Measurements from ENCODE around the gene SAMD11.

The SAMD11 gene

DNA sequence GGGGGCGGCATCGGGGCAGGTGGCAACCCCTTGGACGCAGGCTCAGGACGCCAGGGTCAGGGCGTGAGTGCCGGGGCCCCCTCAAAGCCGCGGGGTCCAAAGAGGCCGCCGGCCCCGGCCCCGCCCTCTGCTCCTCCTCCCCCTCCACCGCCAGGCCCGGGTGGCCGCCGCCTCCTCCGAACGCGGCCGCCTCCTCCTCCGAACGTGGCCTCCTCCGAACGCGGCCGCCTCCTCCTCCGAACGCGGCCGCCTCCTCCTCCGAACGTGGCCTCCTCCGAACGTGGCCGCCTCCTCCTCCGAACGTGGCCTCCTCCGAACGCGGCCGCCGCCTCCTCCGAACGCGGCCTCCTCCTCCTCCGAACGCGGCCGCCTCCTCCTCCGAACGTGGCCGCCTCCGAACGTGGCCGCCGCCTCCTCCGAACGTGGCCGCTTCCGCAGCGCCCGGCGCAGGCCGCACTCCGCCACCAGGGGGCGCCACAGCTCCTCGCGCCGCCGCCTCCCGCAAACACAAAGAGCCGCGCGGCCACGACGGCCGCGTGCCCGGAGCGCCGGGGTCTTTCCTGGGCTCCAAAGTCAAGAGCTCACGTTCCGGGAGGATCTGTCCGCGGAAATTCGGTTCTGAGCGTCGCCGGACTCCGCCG, 19.3 kb upstream of the SAMD11 start:
- DNase-seq (ENCODE audit: low spot score) = peak; percentile 40

DNA sequence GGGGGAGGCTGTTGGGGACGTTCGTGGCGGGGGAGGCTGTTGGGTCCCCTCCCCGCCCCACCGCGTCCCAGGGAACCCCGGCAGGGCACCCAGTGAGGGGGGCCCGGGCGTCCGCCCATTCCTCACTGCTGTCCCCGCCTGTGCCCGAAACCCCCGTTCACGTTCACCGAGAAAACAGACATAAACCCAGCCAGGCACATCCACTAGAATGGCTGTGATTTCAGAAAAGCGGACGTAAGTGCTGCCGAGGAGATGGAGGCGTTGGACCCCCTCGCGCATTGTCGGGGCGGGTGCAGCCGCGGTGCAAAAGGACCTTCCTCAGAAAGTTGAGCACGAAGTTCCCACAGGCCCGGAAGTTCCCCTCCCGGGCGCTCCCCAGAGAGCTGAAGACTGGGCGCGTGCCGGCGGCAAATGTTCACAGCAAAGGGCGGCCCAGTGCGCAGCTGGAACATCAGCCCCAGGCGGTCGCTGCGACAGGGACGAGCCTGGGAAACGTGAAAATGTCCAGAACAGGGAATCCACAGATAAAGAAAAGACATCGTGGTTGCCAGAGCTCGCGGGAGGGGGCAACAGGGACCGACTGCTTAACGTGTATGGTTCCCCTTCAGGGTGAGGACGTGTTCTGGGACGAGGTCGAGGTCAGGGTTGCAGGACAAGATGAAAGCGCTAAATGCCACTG, 18.5 kb upstream of the SAMD11 start:
- no peak for DNase-seq (ENCODE audit: low spot score)

DNA sequence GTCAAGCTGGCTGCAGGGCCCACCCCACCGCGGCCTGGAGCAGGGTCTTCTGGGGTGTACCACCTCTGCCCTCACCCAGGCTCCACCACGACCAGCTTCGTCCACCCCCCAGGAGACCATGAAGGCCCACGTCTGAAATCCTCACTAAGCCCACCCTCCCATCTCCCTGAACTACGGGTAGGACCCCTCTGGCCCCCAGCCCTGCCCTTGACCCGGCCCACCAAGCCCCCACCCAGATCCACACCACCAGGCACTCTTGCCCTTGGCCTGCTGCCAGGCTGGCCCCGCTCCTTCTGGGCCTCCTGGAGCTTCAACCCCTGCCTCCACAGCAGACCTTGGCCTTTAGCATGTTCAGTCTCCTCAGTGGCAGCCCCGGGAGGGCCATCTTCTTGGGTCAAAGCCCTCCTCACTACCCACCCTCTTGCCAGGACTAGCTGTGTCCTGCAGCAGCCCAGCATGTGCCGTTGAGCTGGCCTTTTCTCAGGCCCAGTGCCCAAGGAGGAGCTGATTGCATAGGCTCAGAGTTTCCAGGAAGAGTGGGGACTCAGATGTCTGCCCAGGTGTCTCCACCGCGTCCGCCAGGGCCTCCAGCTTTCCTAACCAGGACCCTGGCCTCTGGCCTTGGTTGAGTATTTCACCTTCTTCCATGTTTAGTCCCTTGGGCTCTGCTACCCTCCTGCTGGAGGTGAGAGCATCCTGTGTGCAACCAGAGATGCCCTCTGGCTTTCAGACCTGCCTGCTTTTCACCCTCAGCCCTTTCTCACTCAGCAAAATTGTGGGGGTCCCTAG, 17.7 kb upstream of the SAMD11 start:
- no peak for DNase-seq (ENCODE audit: low spot score)

DNA sequence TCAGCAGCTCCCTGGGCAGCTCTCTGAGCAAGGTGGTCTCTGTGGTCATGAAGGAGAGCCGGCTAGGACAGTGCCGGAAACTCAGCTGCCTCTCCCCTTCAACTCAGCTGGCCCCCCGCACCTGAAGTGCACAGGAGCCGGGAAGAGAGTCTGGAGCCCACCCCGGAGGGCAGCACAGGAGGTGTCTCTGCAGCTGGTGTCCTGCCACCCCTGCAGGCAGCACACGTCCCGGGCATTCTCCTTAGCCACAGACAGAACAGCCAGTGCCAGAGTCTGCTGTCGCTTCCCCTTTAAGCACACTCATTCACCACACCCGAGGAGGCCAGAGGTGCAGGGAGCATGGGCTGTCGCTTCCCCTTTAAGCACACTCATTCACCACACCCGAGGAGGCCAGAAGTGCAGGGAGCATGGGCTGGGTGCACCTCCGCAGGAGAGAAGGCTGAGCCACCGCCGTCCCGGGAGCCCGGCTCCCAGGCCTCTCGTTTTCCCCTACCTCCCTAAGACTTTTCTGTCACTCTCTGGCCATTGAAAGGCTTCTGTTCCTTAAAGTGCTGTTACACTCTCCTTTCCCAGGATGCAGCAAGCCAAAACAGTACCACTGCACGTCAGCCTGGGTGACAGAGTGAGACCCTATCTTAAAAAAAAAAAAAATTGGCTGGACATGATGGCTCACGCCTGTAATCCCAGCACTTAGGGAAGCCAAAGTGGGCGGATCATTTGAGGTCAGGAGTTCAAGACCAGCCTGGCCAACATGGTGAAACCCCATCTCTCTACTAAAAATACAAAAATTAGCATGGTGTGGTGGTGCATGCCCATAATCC, 16.9 kb upstream of the SAMD11 start:
- no peak for DNase-seq (ENCODE audit: low spot score)

DNA sequence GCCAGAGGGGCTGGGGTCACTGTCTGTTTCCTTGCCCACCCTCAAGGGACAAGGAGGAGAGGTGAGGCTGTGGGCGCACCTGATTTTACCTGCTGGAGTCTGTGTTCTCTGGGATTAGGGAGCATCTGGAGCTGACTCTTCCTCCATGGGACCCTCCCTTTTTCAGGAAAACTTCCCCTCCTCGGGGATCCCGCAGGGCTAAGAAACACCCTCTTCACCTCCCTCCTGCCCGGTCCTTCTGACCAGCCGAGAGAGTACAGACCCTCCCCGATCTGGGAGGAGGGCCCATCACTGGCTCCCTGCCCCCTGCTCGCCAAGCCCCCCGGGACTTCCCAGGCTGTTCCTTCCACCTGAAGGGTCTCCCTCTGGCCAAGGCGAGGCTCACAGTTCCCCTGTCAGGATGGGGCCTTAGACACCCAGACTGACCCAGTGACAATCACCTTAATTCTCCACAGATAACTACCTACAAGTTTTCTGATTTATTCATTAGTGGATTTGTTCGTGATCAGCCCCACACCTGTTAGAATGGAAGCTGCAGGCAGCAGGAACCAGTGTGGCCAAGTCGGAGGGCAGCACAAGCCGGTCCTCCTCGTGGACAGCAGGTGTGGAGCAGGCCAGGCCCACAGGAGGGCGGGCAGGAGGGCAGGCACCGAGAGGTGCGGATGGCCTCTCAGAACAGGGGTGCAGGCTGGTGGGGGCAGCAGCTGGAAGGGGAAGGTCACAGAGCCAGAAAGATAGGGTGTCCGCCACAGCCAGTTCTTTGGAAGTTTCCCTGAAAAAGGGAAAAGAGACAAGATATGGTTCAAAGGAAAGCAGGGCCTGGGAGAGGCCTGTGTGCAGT, 15.9 kb upstream of the SAMD11 start:
- DNase-seq (ENCODE audit: low spot score) = no peak

DNA sequence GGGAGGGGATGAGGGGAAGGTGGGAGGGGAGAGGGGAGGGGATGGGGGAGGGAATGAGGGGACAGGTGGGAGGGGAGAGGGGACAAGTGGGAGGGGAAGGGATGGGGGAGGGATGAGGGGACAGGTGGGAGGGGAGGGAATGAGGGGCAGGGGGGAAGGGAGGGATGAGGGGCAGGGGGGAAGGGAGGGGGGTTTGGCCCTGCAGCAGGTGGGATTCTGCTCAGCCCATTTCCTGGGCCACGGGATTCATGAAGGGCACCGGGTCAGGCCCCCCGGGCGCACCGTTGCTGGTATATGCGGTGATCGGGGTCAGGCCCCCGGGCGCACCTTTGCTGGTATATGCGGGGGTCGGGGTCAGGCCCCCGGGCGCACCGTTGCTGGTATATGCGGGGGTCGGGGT, 15.1 kb upstream of the SAMD11 start:
- no peak for DNase-seq (ENCODE audit: low spot score)

DNA sequence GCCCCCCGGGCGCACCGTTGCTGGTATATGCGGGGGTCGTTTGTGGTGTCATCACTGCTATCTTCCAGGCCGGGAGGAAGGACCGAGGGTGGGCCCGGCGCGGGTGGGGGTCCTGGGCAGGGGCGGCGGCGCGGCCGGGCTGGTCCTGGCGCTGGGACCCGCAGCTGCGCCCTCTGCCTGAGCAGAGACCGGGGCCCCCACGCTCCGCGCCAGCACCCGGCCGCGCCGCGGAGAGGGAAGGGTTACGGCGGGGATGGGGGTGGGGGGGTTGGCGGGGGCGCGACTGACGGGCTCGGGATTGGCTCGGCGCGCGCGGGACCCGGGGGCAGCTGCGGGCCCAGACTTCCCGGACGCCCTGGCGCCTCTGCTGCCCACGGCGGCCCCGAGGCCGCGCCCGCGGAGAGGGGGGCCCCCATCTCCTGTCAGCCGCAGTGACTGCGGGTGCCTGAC, 13.8 kb upstream of the SAMD11 start:
- DNase-seq (ENCODE audit: low spot score) = no peak

DNA sequence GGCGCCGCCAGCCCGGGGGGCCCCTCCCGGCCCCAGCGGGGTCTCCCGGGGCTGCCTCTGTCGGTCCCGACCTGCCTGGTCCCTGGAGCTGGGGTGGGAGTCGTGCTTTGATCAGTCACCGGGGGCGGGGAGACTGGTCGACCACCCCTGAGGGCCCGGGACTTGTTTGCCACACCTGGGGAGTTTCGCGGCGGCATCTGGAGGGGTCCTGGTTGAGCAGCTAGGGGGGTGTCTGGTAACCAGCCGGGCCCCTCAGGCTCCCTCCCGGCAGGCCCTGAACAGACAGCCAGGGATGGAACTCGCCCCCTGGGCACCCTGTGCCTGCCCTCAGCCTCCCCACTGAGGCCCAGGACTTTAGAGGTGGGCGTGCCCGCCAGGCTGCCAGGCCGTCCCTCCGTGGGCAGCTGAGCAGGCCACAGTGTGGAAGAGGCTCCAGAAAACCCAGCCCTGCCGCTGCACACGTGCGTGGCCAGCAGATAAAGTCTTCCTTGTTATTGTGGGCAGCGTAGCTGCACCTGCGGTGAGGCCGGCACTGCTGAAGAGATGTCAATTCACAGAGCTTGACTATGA, 13.3 kb upstream of the SAMD11 start:
- no peak for DNase-seq (ENCODE audit: low spot score)

DNA sequence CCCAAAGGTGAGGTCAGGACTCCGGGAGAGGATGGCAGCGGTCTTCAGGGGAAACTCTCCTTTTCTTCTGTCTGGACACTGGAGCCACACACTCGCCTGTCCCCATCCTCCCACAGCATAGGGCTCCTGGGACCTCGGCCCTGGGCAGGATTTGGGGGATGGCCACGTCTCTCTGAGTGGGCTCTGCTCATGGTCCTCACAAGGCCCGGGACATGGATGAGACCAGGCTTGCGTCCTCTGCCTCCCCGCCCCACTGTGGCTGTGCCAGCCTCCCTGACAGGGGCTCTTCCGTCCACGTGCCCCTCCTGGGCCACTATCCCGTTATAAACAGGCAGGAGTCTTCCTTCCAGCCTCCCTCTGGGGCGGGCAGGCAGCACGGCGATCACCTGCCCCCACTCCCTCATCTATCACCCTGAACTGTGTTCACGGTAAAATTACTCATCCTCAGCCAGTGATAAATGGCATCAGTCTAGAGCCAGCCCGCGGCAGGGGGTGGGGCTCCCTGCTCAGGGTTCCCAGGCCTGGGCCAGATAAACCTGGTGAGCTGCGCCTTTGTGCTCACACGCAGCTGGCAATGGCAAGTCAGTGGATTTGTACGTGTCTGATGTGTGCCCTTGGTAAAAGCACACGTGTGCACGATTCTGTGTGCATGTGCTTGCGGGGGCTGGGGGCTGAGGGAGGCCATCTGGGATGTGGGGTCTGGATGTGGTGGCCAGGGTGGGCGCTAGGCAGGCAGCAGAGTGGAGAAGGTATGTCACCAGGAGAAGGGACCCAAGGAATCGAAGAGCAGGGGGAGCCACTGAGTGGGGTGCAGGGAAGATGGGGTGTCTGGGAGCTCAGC, 12.6 kb upstream of the SAMD11 start:
- DNase-seq (ENCODE audit: low spot score) = no peak

DNA sequence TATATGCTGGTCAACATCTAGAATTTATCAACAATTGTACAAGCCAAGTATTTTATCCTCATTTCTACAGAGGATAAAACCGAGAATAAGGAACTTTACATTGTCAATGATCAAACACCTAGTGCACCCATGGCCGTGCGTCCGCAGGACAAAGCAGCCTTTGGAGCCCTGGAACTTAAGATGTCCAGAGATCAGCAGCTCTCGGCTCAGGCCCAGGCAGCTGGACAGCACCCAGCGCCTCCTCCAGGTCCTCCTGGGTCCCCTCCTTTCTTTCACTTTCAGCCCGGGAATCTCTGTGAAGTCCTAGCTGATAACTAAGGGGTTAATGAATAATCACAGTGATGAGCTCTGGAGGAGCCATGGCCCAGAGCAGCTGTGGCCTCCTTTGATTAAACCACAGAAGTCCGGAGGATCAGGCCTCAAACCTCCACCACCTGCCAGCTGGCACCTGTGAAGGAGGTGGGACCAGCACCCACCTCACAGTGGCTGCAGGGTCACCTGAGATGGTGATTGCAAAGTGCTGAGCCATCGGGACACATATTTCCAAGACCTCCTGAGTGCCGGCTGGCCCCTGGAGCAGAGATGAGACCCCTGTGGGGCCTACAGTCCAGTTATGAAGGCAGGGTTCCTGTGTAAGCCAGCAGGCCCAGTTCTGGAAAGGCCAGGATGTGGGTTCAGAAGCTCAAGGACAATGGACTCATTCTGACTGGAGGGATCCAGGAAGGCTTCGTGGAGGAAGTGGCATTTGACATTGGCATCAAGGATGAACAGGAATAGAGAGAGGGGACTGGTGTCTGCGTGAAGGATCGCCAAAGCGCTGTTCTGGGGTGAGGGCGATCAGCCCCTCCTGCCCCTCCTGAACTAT, 11.6 kb upstream of the SAMD11 start:
- DNase-seq (ENCODE audit: low spot score) = no peak

DNA sequence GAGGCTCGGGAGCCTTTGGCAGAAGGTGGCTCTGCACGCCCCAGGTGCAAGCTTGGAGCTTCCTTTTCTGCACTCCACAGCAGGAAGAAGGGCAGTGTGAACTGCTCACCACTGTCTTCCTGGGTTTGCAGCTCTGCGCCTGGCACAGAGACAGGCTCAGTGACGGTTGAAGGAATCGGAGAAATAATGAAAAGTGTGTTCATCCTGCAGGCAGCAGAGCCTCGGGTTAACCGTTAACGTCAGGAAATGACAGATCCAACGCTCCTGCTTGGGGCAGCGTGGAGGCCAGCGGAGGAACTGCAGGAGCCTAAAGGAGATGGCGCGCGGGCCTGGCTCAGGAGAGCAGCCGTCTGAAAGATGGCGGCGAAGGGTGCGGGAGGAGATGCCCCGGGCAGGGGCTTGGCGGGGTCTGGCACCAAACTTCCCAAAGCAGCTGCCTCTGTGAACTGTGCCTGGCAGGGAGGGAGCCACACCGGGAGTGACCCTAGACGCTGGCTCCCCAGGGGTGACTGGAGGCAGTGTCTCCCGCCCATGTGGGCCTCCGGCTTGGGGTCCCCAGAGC, 10.9 kb upstream of the SAMD11 start:
- DNase-seq (ENCODE audit: low spot score) = no peak

DNA sequence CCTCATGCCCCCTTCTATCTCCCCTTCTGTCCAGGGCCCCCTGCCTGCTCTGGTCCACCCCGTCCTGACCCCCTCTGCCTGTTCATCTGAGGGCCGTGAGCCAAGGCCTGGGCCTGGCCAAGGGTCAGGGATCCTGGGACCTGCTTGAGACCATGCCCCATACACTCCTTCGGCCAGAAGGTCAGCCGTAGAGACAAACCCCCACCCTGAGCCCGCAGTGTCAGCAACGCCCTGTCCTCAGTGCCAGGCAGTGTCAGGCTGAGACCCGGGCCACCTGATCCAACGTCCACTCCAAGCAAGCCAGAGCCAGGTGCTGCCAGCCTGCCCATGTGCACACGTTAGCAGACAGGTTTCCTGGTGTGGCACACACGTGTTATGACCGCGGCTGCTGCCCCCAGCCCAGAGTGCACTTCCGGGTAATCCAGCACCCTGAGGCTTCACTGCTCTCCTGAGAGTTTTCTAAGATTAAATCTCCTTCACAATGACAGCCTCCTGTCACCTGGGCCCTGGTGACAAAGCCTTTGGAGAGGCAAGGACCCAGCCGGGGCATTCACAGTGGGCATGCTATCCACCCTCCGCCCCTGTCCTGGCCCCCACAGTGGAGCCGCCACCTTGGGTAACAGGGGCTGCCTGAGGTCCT, 10.1 kb upstream of the SAMD11 start:
- no peak for DNase-seq (ENCODE audit: low spot score)

DNA sequence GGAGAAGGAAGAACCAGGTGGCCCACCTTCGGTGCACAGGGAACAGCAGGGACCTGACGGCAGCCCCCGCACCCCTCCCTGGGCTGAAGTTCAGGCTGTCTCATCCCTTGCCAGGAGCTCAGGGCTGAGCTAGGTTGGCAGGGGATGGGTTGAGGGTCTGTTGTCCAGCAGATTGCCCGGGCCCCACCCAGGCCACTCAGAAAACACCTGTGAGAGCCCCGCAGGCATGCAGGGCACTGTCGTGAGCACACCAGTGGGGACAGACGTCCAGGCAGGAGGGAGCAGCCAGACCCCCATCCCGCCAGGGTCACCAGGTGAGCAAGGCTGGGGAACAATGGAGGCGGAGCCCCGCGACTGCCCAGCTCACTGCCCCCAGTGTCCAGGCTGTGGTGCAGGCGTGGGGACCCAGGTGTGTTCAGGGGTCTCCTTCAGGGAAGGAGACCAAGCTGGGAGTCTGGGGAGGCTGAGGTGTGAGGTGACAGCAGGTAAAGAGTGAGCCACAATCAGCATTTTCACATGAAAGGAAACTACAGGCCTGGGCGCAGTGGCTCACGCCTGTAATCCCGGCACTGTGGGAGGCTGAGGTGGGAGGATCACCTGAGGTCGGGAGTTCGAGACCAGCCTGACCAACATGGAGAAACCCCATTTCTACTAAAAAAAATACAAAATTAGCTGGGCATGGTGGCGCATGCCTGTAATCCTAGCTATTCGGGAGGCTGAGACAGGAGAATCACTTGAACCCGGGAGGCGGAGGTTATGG, 9.4 kb upstream of the SAMD11 start:
- no peak for DNase-seq (ENCODE audit: low spot score)

DNA sequence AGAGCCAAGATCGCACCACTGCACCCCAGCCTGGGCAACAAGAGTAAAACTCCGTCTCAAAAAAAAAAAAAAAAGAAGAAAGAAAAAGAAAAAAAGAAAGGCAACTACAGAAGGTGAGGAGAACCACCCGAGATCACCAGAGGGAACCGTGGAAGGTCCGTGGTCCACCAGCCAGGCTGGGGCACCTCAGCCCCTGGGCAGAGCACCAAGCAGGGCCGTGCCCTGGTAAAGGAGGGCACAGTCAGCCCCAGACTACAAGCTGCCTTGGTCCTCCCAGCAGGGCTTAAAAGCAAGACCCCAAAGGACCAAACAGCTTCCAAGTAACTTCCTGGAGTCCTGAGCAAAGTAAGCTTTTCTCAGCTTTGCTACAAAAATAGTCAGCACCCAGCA, 8.8 kb upstream of the SAMD11 start:
- DNase-seq (ENCODE audit: low spot score) = no peak

DNA sequence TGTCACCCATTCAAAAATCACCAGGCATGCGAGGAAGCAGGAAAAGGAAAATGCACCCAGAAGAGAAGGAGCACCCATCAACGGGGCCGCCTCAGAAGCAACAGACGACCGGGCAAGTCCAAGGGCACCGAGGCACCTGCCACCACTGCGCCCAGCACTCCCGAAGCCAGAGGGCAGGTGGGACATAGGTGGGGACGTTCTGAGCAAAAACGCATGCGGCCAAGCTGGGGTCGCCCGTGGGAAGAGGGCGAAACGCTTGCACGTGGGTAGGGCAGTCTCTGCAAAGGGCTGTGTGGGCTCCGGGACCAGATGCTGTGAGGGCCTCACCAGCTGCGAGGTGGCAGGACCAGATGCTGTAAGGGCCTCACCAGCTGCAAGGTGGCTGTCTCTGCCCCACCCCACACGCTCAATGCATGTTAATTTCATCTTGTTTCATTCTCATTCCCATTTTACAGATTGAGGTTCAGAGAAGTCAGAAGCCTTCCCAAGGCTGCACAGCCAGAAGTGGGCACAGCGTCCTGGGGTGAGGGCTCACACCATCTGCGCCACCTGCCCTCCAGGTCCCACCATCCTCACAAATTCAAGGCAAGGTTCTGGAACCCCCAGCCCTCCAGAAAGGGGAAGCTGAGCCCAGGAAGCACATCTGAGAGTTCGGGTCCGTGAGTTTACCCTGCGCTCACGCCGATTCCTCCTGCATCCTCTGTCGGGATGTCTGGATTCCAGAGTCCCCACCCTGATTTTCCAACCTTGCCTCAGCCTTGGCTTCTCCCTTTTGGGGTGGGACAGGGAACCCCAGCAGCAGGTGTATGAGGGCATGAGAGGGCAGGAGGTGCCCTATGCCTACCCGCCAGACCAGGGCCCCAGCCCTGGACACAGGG, 8.2 kb upstream of the SAMD11 start:
- no peak for DNase-seq (ENCODE audit: low spot score)
